SK-N-SH (cell line): Measurements from ENCODE around the gene OGDHL.

Experiments used
- EP300 ChIP-seq, 2 experiments: IDR thresholded peaks; 2 replicates each; pipeline versions ENCODE4 v1.4.0 to v1.6.1; 2012; ENCODE audit warnings: borderline replicate concordance in 1 of 2, low read depth in 1 of 2, low read length in 1 of 2
- EZH2phosphoT487 ChIP-seq: fragments of 200-600 bp; sonication (generic); IDR thresholded peaks from 2 replicates; pipeline ENCODE4 v1.6.1; 2017; ENCODE audit warnings: low read depth, mixed run types, mild to moderate bottlenecking, antibody characterized with exemption, moderate library complexity, borderline replicate concordance
- GABPA ChIP-seq: IDR thresholded peaks from 2 replicates; pipeline ENCODE4 v1.4.0; 2012; ENCODE audit warnings: low read depth, mild to moderate bottlenecking
- NFIC ChIP-seq: IDR thresholded peaks from 2 replicates; pipeline ENCODE4 v1.4.0; 2012; ENCODE audit warnings: borderline replicate concordance
- TCF12 ChIP-seq: IDR thresholded peaks from 2 replicates; pipeline ENCODE4 v1.4.0; 2012
- TF ChIP-seq, protein P1 (sequence below): fragments of 200-600 bp; sonication (generic); IDR thresholded peaks from 2 replicates; pipeline ENCODE4 v1.6.1; 2017; ENCODE audit warnings: antibody characterized with exemption, mild to moderate bottlenecking, moderate library complexity
- TF ChIP-seq, protein P2 (sequence below): IDR thresholded peaks from 2 replicates; pipeline ENCODE4 v1.6.1; 2012; ENCODE audit warnings: mild to moderate bottlenecking, low read depth, low read length, moderate library complexity
- TF ChIP-seq, protein P3 (sequence below): IDR thresholded peaks from 2 replicates; pipeline ENCODE4 v1.4.0; 2012; ENCODE audit warnings: low read depth, borderline replicate concordance
- TF ChIP-seq, protein P4 (sequence below): IDR thresholded peaks from 2 replicates; pipeline ENCODE4 v1.4.0; 2012; ENCODE audit warnings: low read depth, borderline replicate concordance

DNA sequence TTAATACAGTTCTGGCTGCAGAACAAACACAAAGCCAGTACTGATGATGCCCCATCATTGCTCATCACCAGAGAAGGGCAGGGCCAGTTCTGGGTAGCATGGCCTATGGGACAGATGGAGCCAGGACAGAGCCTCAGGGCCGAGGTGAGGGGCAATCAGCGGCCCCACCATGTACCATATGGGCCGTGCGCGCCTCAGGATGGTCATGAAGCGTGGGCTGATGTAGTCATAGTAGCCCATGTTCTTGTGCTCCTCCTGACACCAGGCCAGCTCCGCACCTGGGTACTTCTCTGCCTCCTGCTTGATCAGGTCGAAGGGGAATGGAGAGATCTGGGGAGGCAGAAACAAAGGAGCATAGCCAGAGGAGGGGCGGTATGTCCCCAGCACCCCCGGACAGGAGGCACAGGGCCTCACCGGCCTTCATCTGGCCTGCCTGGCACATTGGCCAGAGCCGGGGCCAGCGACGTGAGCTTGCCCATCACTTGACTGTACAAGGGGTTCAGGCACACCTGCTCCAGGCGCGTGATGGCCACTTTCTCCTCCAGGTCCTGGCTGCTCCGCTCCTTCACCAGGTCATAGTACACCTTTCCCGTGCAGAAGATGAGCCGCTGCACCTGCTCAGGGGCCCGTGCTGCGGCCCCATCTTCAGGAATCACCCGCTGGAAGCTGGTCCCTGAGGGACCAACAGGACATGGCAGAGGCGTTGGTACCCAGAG is 26.1 kb downstream of the OGDHL start:
- TF ChIP-seq, protein P1, sequence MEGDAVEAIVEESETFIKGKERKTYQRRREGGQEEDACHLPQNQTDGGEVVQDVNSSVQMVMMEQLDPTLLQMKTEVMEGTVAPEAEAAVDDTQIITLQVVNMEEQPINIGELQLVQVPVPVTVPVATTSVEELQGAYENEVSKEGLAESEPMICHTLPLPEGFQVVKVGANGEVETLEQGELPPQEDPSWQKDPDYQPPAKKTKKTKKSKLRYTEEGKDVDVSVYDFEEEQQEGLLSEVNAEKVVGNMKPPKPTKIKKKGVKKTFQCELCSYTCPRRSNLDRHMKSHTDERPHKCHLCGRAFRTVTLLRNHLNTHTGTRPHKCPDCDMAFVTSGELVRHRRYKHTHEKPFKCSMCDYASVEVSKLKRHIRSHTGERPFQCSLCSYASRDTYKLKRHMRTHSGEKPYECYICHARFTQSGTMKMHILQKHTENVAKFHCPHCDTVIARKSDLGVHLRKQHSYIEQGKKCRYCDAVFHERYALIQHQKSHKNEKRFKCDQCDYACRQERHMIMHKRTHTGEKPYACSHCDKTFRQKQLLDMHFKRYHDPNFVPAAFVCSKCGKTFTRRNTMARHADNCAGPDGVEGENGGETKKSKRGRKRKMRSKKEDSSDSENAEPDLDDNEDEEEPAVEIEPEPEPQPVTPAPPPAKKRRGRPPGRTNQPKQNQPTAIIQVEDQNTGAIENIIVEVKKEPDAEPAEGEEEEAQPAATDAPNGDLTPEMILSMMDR, result no peak
- TF ChIP-seq, protein P2, sequence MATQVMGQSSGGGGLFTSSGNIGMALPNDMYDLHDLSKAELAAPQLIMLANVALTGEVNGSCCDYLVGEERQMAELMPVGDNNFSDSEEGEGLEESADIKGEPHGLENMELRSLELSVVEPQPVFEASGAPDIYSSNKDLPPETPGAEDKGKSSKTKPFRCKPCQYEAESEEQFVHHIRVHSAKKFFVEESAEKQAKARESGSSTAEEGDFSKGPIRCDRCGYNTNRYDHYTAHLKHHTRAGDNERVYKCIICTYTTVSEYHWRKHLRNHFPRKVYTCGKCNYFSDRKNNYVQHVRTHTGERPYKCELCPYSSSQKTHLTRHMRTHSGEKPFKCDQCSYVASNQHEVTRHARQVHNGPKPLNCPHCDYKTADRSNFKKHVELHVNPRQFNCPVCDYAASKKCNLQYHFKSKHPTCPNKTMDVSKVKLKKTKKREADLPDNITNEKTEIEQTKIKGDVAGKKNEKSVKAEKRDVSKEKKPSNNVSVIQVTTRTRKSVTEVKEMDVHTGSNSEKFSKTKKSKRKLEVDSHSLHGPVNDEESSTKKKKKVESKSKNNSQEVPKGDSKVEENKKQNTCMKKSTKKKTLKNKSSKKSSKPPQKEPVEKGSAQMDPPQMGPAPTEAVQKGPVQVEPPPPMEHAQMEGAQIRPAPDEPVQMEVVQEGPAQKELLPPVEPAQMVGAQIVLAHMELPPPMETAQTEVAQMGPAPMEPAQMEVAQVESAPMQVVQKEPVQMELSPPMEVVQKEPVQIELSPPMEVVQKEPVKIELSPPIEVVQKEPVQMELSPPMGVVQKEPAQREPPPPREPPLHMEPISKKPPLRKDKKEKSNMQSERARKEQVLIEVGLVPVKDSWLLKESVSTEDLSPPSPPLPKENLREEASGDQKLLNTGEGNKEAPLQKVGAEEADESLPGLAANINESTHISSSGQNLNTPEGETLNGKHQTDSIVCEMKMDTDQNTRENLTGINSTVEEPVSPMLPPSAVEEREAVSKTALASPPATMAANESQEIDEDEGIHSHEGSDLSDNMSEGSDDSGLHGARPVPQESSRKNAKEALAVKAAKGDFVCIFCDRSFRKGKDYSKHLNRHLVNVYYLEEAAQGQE, result no peak
- TF ChIP-seq NFIC (no peak), TCF12 (no peak), EZH2phosphoT487 (no peak), GABPA (no peak), EP300 (IDR thresholded peaks at IDR 0.05; ENCODE audit: borderline replicate concordance in 1 of 2, low read depth in 1 of 2, low read length in 1 of 2) (no peak)
- TF ChIP-seq, protein P3, sequence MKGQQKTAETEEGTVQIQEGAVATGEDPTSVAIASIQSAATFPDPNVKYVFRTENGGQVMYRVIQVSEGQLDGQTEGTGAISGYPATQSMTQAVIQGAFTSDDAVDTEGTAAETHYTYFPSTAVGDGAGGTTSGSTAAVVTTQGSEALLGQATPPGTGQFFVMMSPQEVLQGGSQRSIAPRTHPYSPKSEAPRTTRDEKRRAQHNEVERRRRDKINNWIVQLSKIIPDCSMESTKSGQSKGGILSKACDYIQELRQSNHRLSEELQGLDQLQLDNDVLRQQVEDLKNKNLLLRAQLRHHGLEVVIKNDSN, result no peak
- TF ChIP-seq, protein P4, sequence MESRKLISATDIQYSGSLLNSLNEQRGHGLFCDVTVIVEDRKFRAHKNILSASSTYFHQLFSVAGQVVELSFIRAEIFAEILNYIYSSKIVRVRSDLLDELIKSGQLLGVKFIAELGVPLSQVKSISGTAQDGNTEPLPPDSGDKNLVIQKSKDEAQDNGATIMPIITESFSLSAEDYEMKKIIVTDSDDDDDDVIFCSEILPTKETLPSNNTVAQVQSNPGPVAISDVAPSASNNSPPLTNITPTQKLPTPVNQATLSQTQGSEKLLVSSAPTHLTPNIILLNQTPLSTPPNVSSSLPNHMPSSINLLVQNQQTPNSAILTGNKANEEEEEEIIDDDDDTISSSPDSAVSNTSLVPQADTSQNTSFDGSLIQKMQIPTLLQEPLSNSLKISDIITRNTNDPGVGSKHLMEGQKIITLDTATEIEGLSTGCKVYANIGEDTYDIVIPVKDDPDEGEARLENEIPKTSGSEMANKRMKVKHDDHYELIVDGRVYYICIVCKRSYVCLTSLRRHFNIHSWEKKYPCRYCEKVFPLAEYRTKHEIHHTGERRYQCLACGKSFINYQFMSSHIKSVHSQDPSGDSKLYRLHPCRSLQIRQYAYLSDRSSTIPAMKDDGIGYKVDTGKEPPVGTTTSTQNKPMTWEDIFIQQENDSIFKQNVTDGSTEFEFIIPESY, result no peak
